Thyroid gland (tissue), 4 donors: Measurements from ENCODE around the gene SAMD3. TPM values are rescaled to one million over a fixed set of nuclear protein-coding genes. Genes with fewer than 3 reads are reported as not detected.

Source experiments
- DNase-seq, 2 donors: peaks; one replicate each; pipeline ENCODE4 v3.0.0-alpha.2; 2019
- H3K27ac ChIP-seq, 3 donors: fragments of 200-600 bp; sonication (generic); 1 replicate in 2 of 3; 2 replicates in 1 of 3; pipeline ENCODE4 v1.5.1; 2016 to 2019; ENCODE audit warnings: mild to moderate bottlenecking in 1 of 3, moderate library complexity in 1 of 3
- H3K27me3 ChIP-seq: fragments of 200-600 bp; sonication (generic); one replicate; pipeline ENCODE4 v1.5.1; 2019
- H3K36me3 ChIP-seq, 2 donors: fragments of 200-600 bp; sonication (generic); one replicate each; pipeline ENCODE4 v1.5.1; 2016 to 2019
- H3K4me1 ChIP-seq, 2 donors: fragments of 200-600 bp; sonication (generic); one replicate each; pipeline ENCODE4 v1.5.1; 2017 to 2019
- H3K4me3 ChIP-seq, 3 donors: fragments of 200-600 bp; sonication (generic); replicated peaks in 1 of 3; 1 replicate in 2 of 3; 2 replicates in 1 of 3; pipeline ENCODE4 v1.5.1; 2016; ENCODE audit warnings: mild to moderate bottlenecking in 1 of 3
- H3K9me3 ChIP-seq: fragments of 200-600 bp; sonication (generic); one replicate; pipeline ENCODE4 v1.5.1; 2017
- CTCF ChIP-seq, 6 experiments: fragments of 200-600 bp in 3 of 6; fragments of 450-650 bp in 3 of 6; sonication (generic) in 3 of 6; IDR thresholded peaks; one replicate each; pipeline ENCODE4 v1.5.1; 2016 to 2019; ENCODE audit warnings: antibody characterized with exemption in 6 of 6, mild to moderate bottlenecking in 2 of 6, inconsistent platforms in 1 of 6, moderate library complexity in 1 of 6
- POLR2A ChIP-seq, 2 donors: fragments of 450-650 bp; IDR thresholded peaks; one replicate each; pipeline ENCODE4 v1.6.1; 2017; ENCODE audit warnings: antibody characterized with exemption in 2 of 2, mild to moderate bottlenecking in 2 of 2, moderate library complexity in 1 of 2
- WGBS, 2 donors: methylation state at CpG; one replicate each; pipeline ENCODE4 v1.1.5; 2017; 5-methylcytosine and 5-hydroxymethylcytosine counted together
- intact Hi-C: fragments of 100-400 bp; cut with DNase I; formaldehyde crosslinking; loops from one replicate; pipeline ENCODE4 v1.15.1; 2023
- total RNA-seq, 4 donors: library from RNA; depleted of rRNA; stranded (reverse); fragments of >200 nt; gene quantifications; one replicate each; pipeline ENCODE4 v1.2.3, GENCODE V29; 2016

The SAMD3 gene
- total RNA-seq, 4 donors from 2014 or later: 0.17 to 2.0 TPM; not detected in 2

GRCh38 chr6:130167655-130168054, 55.1 kb downstream of the SAMD3 start:
- TF ChIP-seq POLR2A (IDR thresholded peaks at IDR 0.05) (no peak), CTCF (IDR thresholded peaks at IDR 0.05) (no peak)
- Histone ChIP-seq H3K36me3 (no peaks in the 10 kb centered on the region), H3K27ac (no peak overlapping the region), H3K4me1 (no peaks in the 10 kb centered on the region), H3K27me3 (no peaks in the 10 kb centered on the region), H3K9me3 (no peaks in the 10 kb centered on the region), H3K4me3 (no peak overlapping the region)
- no peak for DNase-seq
- intact Hi-C loops: no loop called here
- WGBS, 2 donors: 88 to 89% methylated on average over 5 of the region's 5 CpGs

GRCh38 chr6:130164251-130164650, 58.5 kb downstream of the SAMD3 start:
- intact Hi-C loops: no loop called here
- no peak overlapping the region for H3K27ac ChIP-seq
- no peaks in the 10 kb centered on the region for H3K4me1 ChIP-seq
- DNase-seq: no peak
- H3K4me3 ChIP-seq: no peak overlapping the region
- no peaks in the 10 kb centered on the region for H3K9me3 ChIP-seq
- no peaks in the 10 kb centered on the region for H3K27me3 ChIP-seq
- no peaks in the 10 kb centered on the region for H3K36me3 ChIP-seq
- no peak for TF ChIP-seq POLR2A (IDR thresholded peaks at IDR 0.05)
- TF ChIP-seq CTCF (IDR thresholded peaks at IDR 0.05): no peak
- WGBS, 2 donors: 60 to 84% methylated on average over 4 of the region's 4 CpGs

GRCh38 chr6:130163266-130163665, 59.5 kb downstream of the SAMD3 start:
- intact Hi-C loops: no loop called here
- Histone ChIP-seq H3K9me3 (no peaks in the 10 kb centered on the region), H3K36me3 (no peaks in the 10 kb centered on the region), H3K27ac (no peak overlapping the region), H3K4me1 (no peaks in the 10 kb centered on the region), H3K27me3 (no peaks in the 10 kb centered on the region), H3K4me3 (no peak overlapping the region)
- no peak for DNase-seq
- WGBS, 2 donors: 63 to 88% methylated on average over 2 of the region's 2 CpGs
- TF ChIP-seq POLR2A (IDR thresholded peaks at IDR 0.05) (no peak), CTCF (IDR thresholded peaks at IDR 0.05) (no peak)

GRCh38 chr6:130162421-130162820, 60.3 kb downstream of the SAMD3 start:
- 90 to 96% methylated on average over 2 of the region's 2 CpGs for WGBS, 2 donors
- no peak overlapping the region for H3K27ac ChIP-seq
- H3K27me3 ChIP-seq: no peaks in the 10 kb centered on the region
- TF ChIP-seq CTCF (IDR thresholded peaks at IDR 0.05): no peak
- TF ChIP-seq POLR2A (IDR thresholded peaks at IDR 0.05): no peak
- DNase-seq: no peak
- intact Hi-C loops: no loop called here
- H3K4me1 ChIP-seq: no peaks in the 10 kb centered on the region
- no peak overlapping the region for H3K4me3 ChIP-seq
- no peaks in the 10 kb centered on the region for H3K9me3 ChIP-seq
- no peaks in the 10 kb centered on the region for H3K36me3 ChIP-seq

DNA sequence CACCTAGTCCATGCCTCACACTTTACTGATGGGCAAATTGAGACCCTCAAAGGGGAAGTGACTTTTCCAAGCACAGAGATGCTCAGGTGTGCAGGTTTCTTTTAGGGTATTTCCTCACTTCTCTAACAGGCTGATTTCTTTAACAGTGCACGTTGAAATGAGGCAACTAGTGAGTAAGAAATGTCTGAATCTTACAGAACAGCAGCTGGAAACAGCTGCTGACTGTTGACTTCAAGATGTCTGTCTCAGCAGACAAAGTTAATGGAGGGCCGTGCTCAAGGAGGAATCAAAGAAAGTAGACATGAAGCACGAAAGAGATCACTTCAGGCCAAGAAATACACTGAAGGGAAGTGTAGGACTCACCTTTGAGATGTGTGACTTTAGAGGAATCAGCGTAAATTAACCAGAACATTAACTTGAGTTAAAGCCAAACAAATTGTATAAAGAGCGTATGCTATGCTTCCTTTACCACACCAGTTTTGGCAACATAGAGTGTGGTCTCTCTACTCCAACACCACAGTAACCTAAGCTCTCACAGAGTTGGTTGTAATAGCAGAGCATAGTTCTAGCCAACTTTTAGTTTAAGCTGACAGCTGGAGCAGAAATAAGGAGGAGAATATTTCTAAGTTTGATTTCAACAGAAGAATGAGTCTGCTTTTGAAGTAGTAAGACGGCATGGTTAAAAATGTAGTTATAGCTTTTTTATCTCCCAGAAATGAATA, 60.9 kb downstream of the SAMD3 start:
- Histone ChIP-seq H3K27me3 (no peaks in the 10 kb centered on the region), H3K36me3 (no peaks in the 10 kb centered on the region), H3K9me3 (no peaks in the 10 kb centered on the region), H3K27ac (no peak overlapping the region), H3K4me3 (no peak overlapping the region), H3K4me1 (no peaks in the 10 kb centered on the region)
- 56 to 65% methylated on average over 6 of the region's 6 CpGs for WGBS, 2 donors
- intact Hi-C loops: no loop called here
- DNase-seq: no peak
- no peak for TF ChIP-seq POLR2A (IDR thresholded peaks at IDR 0.05)
- TF ChIP-seq CTCF (IDR thresholded peaks at IDR 0.05): no peak
